ENCODE measurements around the gene KIF6.

- TF ChIP-seq, protein P1, sequence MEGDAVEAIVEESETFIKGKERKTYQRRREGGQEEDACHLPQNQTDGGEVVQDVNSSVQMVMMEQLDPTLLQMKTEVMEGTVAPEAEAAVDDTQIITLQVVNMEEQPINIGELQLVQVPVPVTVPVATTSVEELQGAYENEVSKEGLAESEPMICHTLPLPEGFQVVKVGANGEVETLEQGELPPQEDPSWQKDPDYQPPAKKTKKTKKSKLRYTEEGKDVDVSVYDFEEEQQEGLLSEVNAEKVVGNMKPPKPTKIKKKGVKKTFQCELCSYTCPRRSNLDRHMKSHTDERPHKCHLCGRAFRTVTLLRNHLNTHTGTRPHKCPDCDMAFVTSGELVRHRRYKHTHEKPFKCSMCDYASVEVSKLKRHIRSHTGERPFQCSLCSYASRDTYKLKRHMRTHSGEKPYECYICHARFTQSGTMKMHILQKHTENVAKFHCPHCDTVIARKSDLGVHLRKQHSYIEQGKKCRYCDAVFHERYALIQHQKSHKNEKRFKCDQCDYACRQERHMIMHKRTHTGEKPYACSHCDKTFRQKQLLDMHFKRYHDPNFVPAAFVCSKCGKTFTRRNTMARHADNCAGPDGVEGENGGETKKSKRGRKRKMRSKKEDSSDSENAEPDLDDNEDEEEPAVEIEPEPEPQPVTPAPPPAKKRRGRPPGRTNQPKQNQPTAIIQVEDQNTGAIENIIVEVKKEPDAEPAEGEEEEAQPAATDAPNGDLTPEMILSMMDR (IDR thresholded peaks at IDR 0.05; ENCODE audit: low read length): no peak
- TF ChIP-seq EZH2phosphoT487 (IDR thresholded peaks at IDR 0.05; ENCODE audit: low read length): no peak
- no peak for TF ChIP-seq EZH2 (optimal IDR thresholded peaks at IDR 0.05; ENCODE audit: low read depth, low read length)
Measured at GRCh38 chr6:39294899-39295298, 430.3 kb downstream of the KIF6 start.
